WERI-Rb-1 (cell line): ENCODE results near the gene STIMATE.

Experiments used
- DNase-seq: peaks from one replicate; pipeline ENCODE4 v3.0.0-alpha.2; 2020
- H3K27ac ChIP-seq: fragments of 250-450 bp; sonication (Bioruptor Pico); 2 replicates; pipeline ENCODE4 v1.5.1; 2020; ENCODE audit warnings: mild to moderate bottlenecking, moderate library complexity
- H3K27me3 ChIP-seq: fragments of 250-450 bp; sonication (Bioruptor Pico); 2 replicates; pipeline ENCODE4 v1.5.1; 2021; ENCODE audit warnings: mild to moderate bottlenecking, low read depth, moderate library complexity; ENCODE audit not compliant: insufficient read depth, severe bottlenecking
- H3K36me3 ChIP-seq: fragments of 250-450 bp; sonication (Bioruptor Pico); 2 replicates; pipeline ENCODE4 v1.5.1; 2020; ENCODE audit warnings: mild to moderate bottlenecking, moderate library complexity
- H3K4me3 ChIP-seq: 2 replicates; pipeline ENCODE4 v1.5.1; 2011; ENCODE audit warnings: low read depth, mild to moderate bottlenecking, control low read depth, low read length
- H3K9me3 ChIP-seq: fragments of 250-450 bp; sonication (Bioruptor Pico); 2 replicates; pipeline ENCODE4 v1.5.1; 2021; ENCODE audit warnings: mild to moderate bottlenecking, moderate library complexity; ENCODE audit not compliant: severe bottlenecking
- TF ChIP-seq, protein P1 (sequence below): IDR thresholded peaks from 2 replicates; pipeline ENCODE4 v1.5.1; 2011; ENCODE audit warnings: low read depth, mild to moderate bottlenecking, control low read depth, inconsistent platforms, low read length

Gene STIMATE

DNA sequence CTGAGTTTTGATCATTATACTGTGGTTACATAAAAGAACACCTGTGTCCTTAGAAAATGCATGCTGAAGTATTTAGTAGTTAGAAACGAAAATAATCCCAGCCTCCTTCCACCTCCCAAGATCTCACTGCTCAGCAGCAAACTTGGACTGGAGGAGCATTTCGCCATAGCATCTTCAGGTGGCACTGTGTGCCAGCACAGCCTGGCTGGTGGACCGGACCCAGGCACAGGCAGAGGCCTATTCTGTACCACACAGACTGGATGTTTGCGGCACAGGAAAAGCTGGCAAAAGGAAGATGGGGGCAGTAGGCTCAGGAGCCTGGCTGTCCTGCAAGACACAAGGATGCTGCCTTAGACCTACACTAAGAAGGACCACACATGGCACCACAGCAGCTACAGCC, 10.2 kb downstream of the STIMATE start:
- TF ChIP-seq, protein P1, sequence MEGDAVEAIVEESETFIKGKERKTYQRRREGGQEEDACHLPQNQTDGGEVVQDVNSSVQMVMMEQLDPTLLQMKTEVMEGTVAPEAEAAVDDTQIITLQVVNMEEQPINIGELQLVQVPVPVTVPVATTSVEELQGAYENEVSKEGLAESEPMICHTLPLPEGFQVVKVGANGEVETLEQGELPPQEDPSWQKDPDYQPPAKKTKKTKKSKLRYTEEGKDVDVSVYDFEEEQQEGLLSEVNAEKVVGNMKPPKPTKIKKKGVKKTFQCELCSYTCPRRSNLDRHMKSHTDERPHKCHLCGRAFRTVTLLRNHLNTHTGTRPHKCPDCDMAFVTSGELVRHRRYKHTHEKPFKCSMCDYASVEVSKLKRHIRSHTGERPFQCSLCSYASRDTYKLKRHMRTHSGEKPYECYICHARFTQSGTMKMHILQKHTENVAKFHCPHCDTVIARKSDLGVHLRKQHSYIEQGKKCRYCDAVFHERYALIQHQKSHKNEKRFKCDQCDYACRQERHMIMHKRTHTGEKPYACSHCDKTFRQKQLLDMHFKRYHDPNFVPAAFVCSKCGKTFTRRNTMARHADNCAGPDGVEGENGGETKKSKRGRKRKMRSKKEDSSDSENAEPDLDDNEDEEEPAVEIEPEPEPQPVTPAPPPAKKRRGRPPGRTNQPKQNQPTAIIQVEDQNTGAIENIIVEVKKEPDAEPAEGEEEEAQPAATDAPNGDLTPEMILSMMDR = no peak
- Histone ChIP-seq H3K4me3 (no peak overlapping the region), H3K27ac (no peak overlapping the region), H3K27me3 (no peaks in the 10 kb centered on the region), H3K9me3 (no peaks in the 10 kb centered on the region), H3K36me3 (no peaks in the 10 kb centered on the region)
- no peak for DNase-seq

DNA sequence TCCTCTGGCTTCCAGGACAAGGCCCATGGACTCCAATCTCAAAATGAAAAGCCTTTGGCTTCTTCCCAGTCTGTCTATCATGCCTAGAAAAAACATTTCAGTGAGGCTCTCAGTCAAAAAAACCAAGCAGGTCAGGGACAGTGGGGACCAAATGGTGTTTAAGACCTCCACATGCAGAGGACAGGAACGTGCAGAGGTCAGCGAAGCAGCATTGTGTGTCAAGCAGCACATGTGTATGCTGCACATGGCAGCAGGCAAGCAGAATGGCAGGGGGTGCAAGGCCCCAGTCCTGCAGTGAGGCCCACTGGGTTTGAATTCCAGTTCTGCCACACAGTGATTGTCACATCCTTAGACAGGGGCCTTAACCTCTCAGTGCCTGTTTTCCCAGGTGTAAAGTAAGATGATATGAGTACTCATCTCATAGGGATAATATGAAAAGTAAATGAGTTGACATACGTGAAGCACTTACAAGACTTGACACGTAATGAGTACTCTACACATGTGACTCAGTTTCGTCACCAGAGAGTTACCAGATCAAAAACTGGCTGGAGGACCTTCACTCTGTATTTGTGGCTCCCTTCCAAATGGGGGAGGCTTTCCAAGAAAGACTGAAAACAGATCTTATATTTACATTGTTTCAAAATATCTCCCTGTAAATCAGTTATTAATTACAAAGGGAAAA, 11.2 kb downstream of the STIMATE start:
- H3K4me3 ChIP-seq = no peak overlapping the region
- no peak overlapping the region for H3K27ac ChIP-seq
- no peak for DNase-seq
- no peaks in the 10 kb centered on the region for H3K36me3 ChIP-seq
- H3K9me3 ChIP-seq = no peaks in the 10 kb centered on the region
- TF ChIP-seq, protein P1 = no peak
- H3K27me3 ChIP-seq = no peaks in the 10 kb centered on the region

DNA sequence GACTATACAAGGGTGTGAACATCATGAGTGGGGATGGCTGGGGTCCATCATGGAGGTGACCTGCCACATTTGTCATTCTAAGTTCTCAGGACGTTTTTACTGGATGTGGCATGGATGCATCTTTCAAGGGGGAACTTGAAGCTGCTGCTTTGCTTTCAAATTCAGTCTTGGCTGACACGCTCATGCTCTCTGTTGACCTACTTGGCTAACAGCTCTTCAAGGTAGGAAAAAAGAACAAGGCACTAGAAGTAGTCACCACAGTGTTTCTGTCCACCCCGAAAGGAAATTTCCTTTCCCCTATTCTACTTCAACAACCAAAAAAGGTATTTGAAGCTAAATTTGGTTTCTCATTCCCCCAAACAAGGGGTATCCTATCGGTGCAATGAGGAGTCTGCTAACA, 15.0 kb downstream of the STIMATE start:
- TF ChIP-seq, protein P1 = no peak
- DNase-seq = no peak
- Histone ChIP-seq H3K9me3 (no peaks in the 10 kb centered on the region), H3K36me3 (peaks cover 4% of the 10 kb centered on the region; the same call in 1 of the 2 replicates), H3K27ac (no peak overlapping the region), H3K4me3 (no peak overlapping the region), H3K27me3 (no peaks in the 10 kb centered on the region)

DNA sequence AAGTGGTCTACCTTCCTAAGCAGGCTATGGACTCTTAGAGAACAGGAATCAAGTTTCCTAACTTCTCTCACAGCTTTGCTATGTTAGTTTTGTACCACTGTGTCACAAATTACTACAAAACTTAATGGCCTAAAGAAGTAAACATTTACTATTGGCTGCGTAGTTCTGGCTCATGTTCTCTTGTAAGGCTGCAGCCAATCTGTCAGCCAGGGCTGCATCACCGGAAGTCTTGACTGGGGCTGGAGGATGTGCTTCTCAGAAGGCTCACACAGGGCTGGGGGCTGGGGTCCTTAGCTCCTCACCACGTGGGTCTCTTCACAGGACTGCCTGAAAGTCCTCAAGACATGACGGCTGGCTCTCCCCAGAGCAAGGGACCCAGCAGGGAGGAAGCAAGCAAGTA, 15.5 kb downstream of the STIMATE start:
- Histone ChIP-seq H3K27ac (no peak overlapping the region), H3K4me3 (no peak overlapping the region), H3K9me3 (no peaks in the 10 kb centered on the region), H3K36me3 (peaks cover 4% of the 10 kb centered on the region; the same call in 1 of the 2 replicates), H3K27me3 (no peaks in the 10 kb centered on the region)
- no peak for DNase-seq
- TF ChIP-seq, protein P1 = no peak

DNA sequence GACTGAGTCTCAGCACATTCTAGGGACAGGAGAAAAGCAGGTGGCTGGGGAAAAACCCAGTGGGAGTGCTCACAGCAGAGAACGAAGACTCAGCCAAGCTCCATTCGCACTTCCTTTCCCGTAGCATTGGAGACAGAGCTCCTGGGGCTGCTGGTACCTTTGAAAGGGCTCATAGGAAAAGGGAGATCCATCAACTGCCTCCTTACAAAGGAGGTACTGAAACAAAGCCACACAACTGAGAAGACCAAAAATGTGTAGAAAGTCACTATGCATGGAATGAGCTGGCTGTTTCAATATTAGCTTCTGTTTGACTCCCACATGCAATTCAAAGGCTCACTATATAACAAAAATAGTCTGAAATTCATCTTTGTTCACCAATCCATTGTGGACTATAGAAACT, 16.9 kb downstream of the STIMATE start:
- no peak overlapping the region for H3K27ac ChIP-seq
- peaks cover 4% of the 10 kb centered on the region; the same call in 1 of the 2 replicates for H3K36me3 ChIP-seq
- H3K4me3 ChIP-seq = no peak overlapping the region
- no peaks in the 10 kb centered on the region for H3K27me3 ChIP-seq
- no peaks in the 10 kb centered on the region for H3K9me3 ChIP-seq
- TF ChIP-seq, protein P1 = no peak
- DNase-seq = no peak

DNA sequence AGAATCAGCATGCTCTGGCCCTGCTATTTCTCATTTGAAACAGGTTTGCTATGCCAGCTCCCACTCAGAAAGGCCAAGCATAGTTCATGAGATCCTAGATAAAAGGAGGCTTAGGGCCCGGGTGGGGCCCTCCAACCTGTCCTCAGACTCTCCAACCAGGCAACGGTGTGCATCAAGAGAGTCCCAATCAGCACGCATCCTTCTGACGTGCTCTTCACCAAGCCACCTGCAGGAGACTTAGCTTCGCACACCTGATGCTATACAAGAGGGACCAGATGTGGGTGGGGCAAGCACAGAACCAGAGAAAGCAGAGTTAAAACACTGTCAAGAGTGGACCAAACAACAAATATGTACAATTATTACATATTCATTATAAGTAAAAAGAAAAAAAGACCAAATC, 17.3 kb downstream of the STIMATE start:
- DNase-seq = no peak
- Histone ChIP-seq H3K9me3 (no peaks in the 10 kb centered on the region), H3K36me3 (peaks cover 4% of the 10 kb centered on the region; the same call in 1 of the 2 replicates), H3K4me3 (no peak overlapping the region), H3K27ac (no peak overlapping the region), H3K27me3 (no peaks in the 10 kb centered on the region)
- TF ChIP-seq, protein P1 = no peak
